GM12864 (cell line): ENCODE data around the gene ZNF526.
A peak's percentile ranks its signal among the peaks of the same experiment; 100 is the strongest.

Source experiments
- DNase-seq: peaks from one replicate; pipeline ENCODE4 v3.0.0-alpha.2; 2011; ENCODE audit warnings: low read depth
- H3K4me3 ChIP-seq: 2 replicates; pipeline ENCODE4 v1.5.1; 2011; ENCODE audit warnings: mild to moderate bottlenecking, low read depth, low read length, control low read depth
- CTCF ChIP-seq: IDR thresholded peaks from 2 replicates; pipeline ENCODE4 v1.5.1; 2011; ENCODE audit warnings: low read depth, mild to moderate bottlenecking, moderate library complexity, low read length, control low read depth, inconsistent platforms; ENCODE audit errors: missing control alignments

ZNF526 gene

GRCh38 chr19:42219812-42220750, at the start of gene ZNF526:
ZNF526 (plus strand) TSS chr19:42220312; CDS start chr19:42224404, 4,092 bp downstream.
- peak within 1 kb of the TSS; percentile 78 for H3K4me3 ChIP-seq
- no peak for TF ChIP-seq CTCF
- DNase-seq, result peak; percentile 95

GRCh38 chr19:42170715-42171114, 49.4 kb upstream of the ZNF526 start:
- no peak for DNase-seq
- no peak overlapping the region for H3K4me3 ChIP-seq
- TF ChIP-seq CTCF, result no peak

GRCh38 chr19:42172261-42172660, 47.9 kb upstream of the ZNF526 start:
- no peak for TF ChIP-seq CTCF
- H3K4me3 ChIP-seq, result no peak overlapping the region
- no peak for DNase-seq

- TF ChIP-seq CTCF, result no peak
- DNase-seq, result no peak
- H3K4me3 ChIP-seq, result no peak overlapping the region
These were observed 46.4 kb upstream of the ZNF526 start for GRCh38 chr19:42173695-42174094.

GRCh38 chr19:42174188-42174587, 45.9 kb upstream of the ZNF526 start:
- TF ChIP-seq CTCF, result no peak
- no peak for DNase-seq
- no peak overlapping the region for H3K4me3 ChIP-seq

GRCh38 chr19:42174958-42175734, 45.0 kb upstream of the ZNF526 start:
- TF ChIP-seq CTCF, result no peak
- no peak overlapping the region for H3K4me3 ChIP-seq

More at GRCh38 chr19:42174958-42175734, 45.0 kb upstream of the ZNF526 start:
- DNase-seq, result no peak
